ENCODE measurements around the gene GPRC5A.

The GPRC5A gene

DNA sequence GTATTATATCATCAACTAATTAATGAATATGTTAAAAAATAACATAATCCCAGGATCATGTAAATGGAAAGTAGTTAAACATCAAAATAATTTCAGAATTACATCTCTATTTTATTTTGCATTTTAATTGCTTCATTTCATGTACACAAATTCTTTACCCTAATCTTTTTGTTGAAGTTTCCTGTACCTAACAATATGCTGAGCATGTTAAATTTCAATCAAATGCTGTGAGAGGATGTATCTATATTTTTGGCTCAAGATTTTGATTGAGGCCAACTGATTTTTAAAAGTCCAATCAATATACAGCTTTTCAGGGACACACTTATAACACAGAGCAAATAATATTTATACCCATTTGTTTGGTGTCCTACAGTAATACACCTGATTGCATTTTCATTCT, 54.2 kb downstream of the GPRC5A start:
- no peak for DNase-seq

GRCh38 chr12:12946686-12947355, 55.5 kb downstream of the GPRC5A start:
- no peak for DNase-seq

DNA sequence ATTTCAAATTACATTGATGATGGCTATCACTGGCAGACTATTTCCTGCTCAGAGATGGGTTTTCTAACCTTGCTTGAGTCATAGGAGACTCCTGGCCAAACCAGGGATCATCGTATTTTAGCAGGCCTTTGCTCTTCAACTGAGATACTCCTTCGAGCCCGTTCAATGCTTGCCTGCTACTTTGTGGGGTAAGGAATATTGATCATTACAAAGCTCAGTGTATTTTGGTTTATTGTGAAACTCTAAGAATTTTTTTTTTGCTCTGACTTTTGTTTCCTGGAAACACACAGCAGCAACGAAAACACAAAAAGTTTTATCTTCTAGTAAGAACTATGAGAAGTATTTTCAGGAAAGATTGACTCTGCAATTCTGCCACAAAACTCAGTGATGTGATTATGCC, 56.5 kb downstream of the GPRC5A start:
- no peak for DNase-seq

- DNase-seq, result no peak
Measured at GRCh38 chr12:12951504-12951903, 60.1 kb downstream of the GPRC5A start.

DNA sequence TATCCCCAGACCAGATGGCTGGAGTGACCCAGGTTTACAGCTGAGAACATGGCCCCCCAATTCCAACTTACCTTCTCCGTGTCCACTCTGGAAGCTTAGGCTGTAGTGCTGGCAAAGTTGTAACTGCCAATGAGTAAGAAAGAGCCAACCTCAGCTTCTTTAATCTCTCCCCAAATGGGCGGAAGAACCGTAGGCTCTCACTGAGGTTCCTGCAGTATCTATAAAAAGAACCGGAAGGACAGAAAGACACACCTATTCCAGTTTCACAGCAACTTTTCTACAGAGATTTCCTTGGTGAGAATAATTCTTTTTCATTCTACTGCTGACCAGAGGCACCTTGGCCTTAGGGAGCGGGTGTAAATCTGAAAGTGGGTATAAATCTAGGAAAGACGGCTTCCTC, 60.7 kb downstream of the GPRC5A start, which contains the start of gene GPRC5D:
Gene GPRC5D, minus strand, starts transcription at position 135 of the 400 bp plus-strand sequence. CDS start 1,786 bp downstream, outside the sequence.
- DNase-seq, result no peak

DNA sequence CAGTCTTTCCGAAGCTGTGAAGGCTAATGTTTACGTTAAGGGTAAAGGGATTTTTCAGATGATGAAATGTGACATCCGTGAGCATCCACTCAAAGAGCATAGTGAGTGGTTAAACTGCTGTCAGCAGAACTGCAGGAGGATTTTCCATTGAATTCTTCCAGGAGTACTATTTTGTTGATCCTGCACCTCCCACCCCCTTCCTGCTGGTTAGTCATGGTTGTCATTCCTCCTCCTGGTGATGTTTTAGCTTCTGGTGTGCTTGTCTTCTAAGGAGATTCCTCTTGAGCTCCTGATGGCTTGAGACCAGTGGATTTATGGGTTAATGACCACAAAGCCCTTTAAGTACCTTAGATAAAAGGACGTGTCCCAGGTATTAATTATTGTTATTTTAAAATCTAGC, 63.0 kb downstream of the GPRC5A start:
- DNase-seq, result no peak

DNA sequence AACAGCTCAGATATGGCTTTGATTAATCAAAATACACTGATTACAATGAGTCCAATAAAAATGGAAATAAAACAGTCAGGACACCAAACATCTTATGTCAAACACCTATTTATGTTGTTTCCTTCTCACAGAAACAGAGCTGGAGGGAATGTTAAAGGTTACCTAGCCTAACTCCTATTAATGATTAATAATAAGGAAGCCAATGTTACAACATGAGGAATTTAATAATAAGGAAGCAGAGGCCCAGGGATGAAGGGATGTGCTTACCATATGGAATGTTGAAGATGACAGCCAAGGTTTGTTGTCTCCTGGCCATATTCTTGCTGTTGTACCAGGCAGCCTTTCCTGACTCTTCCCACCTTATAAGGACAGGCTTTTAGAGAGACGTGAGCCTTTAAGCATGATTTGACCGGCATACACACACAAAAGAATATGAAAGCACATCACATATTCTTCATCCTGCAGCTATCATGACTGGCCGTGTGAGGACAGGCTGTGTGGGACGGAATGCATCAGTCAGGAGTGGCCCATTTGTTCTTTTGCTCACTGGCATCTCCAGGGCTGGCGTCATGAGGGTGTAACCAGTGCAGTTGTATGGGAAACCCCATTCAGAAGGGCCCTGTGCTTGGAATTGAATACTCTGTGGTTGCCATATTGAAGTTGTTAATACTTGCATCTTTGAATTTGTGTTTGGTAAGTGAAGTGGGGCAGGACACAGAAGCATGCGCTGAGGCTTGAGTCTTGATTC, 63.7 kb downstream of the GPRC5A start:
- DNase-seq, result no peak

- DNase-seq, result no peak
Measured at GRCh38 chr12:12958886-12959285, 67.5 kb downstream of the GPRC5A start.

DNA sequence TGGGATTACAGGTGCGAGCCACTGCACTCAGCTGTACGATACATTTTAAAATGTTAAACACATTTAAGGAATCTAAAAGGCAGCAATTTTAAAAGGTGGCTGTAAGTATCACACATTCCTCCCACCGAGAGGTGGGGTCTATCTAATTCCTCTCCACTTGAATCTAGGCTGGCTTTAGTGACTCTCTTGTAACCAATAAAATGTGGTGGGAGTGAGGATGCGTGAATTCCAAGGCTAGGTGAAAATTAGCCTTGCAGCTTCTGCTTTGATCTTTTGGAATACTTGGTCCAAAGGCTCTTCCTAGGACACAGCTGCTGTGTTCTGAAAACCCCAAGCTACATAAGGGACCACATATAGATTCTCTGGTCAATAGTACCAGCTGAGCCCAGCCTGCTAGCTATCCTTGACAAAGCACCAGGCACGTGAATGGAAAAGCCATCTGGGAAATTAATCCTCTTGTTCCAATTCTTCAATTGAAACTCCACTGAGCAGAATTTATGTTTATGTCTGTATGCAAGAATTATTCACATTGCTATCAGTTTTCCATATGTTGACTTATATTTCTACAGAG, 69.4 kb downstream of the GPRC5A start:
- DNase-seq, result no peak

- DNase-seq, result no peak
Measured at GRCh38 chr12:12964255-12964654, 72.9 kb downstream of the GPRC5A start.

DNA sequence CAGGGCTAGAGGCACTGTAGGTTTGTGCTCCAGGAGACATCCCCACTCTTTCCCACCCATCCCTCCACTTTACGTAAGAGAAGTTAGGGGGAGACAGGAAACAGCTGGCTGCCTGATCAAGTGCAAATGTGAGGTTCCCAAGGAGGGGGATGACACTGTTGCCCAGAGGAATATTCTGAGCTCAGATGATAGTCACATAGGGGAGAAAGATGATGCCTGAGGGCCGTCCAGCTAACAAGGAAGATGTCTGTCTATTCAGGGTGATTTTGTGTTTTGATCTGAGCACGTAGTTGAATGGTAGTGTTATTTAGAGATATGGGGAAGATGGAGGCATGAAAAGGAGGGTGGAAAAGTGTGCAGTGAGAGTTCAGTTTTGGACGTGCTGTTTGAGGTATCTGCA, 74.5 kb downstream of the GPRC5A start:
- no peak for DNase-seq

Data from CD4-positive, alpha-beta T cell treated with Interferon alpha-2 for 1 hour (primary cell).